Measurements from ENCODE around the gene COG3.

The COG3 gene

GRCh38 chr13:45439008-45439407, 25.7 kb upstream of the COG3 start:
- no peak for TF ChIP-seq CTCF (IDR thresholded peaks at IDR 0.05; ENCODE audit: control insufficient read depth, extremely low read depth, insufficient read depth)
- no peak for DNase-seq (ENCODE audit: low read depth)
- H3K4me3 ChIP-seq (ENCODE audit: low read depth, low read length), result no peak overlapping the region

- no peak overlapping the region for H3K4me3 ChIP-seq (ENCODE audit: low read depth, low read length)
- TF ChIP-seq CTCF (IDR thresholded peaks at IDR 0.05; ENCODE audit: control insufficient read depth, extremely low read depth, insufficient read depth), result no peak
- no peak for DNase-seq (ENCODE audit: low read depth)
Observed at GRCh38 chr13:45439781-45440462, 24.8 kb upstream of the COG3 start.

- DNase-seq (ENCODE audit: low read depth), result no peak
- 0 out of 2 replicates have a peak, but pooled peaks have one; percentile 13 for TF ChIP-seq CTCF (IDR thresholded peaks at IDR 0.05; ENCODE audit: control insufficient read depth, extremely low read depth, insufficient read depth)
Observed at GRCh38 chr13:45441633-45442032, 23.1 kb upstream of the COG3 start.

GRCh38 chr13:45445053-45445452, 19.7 kb upstream of the COG3 start:
- no peak overlapping the region for H3K4me3 ChIP-seq (ENCODE audit: low read depth, low read length)
- TF ChIP-seq CTCF (IDR thresholded peaks at IDR 0.05; ENCODE audit: control insufficient read depth, extremely low read depth, insufficient read depth), result no peak
- no peak for DNase-seq (ENCODE audit: low read depth)

More at GRCh38 chr13:45441633-45442032, 23.1 kb upstream of the COG3 start:
- no peak overlapping the region for H3K4me3 ChIP-seq (ENCODE audit: low read depth, low read length)

- no peak for DNase-seq (ENCODE audit: low read depth)
- no peak for TF ChIP-seq CTCF (IDR thresholded peaks at IDR 0.05; ENCODE audit: control insufficient read depth, extremely low read depth, insufficient read depth)
- H3K4me3 ChIP-seq (ENCODE audit: low read depth, low read length), result no peak overlapping the region
Observed at GRCh38 chr13:45446181-45446580, 18.6 kb upstream of the COG3 start.

- TF ChIP-seq CTCF (IDR thresholded peaks at IDR 0.05; ENCODE audit: control insufficient read depth, extremely low read depth, insufficient read depth), result no peak
- no peak overlapping the region for H3K4me3 ChIP-seq (ENCODE audit: low read depth, low read length)
- no peak for DNase-seq (ENCODE audit: low read depth)
Observed at GRCh38 chr13:45447050-45447661, 17.6 kb upstream of the COG3 start.
